Adrenal gland (tissue), 12 donors: ENCODE data around the gene DNAH3. TPM values are rescaled to one million over a fixed set of nuclear protein-coding genes. Genes with fewer than 3 reads are reported as not detected.
A peak's percentile ranks its signal among the peaks of the same experiment; 100 is the strongest.

Experiments
- DNase-seq, 7 donors: peaks; one replicate each; pipeline ENCODE4 v3.0.0-alpha.2; 2019 to 2020
- H3K27ac ChIP-seq, 5 donors: fragments of 200-600 bp; sonication (generic) in 4 of 5; 1 replicate in 3 of 5; 2 replicates in 2 of 5; pipeline versions ENCODE4 v1.5.1 to v1.8.0; 2016 to 2020; ENCODE audit warnings: mild to moderate bottlenecking in 1 of 5
- H3K27me3 ChIP-seq: fragments of 200-600 bp; 2 replicates; pipeline ENCODE4 v1.8.0; 2021
- H3K36me3 ChIP-seq, 2 donors: fragments of 200-600 bp; replicated peaks in 1 of 2; 1 replicate in 1 of 2; 2 replicates in 1 of 2; pipeline versions ENCODE4 v1.5.1 to v1.8.0; 2018 to 2022
- H3K4me1 ChIP-seq, 2 donors: fragments of 200-600 bp; replicated peaks in 1 of 2; 1 replicate in 1 of 2; 2 replicates in 1 of 2; pipeline versions ENCODE4 v1.5.1 to v1.8.0; 2018 to 2021
- H3K4me3 ChIP-seq, 4 donors: fragments of 200-600 bp; sonication (generic) in 3 of 4; one replicate each; pipeline ENCODE4 v1.5.1; 2016 to 2018
- H3K9me3 ChIP-seq, 3 donors: fragments of 200-600 bp; sonication (generic) in 1 of 3; replicated peaks in 1 of 3; 1 replicate in 2 of 3; 2 replicates in 1 of 3; pipeline versions ENCODE4 v1.5.1 to v1.8.0; 2016 to 2021
- CTCF ChIP-seq, 6 experiments: fragments of 450-650 bp in 4 of 6; fragments of 200-600 bp in 2 of 6; sonication (generic) in 1 of 6; IDR thresholded peaks; 1 replicate in 5 of 6; 2 replicates in 1 of 6; pipeline versions ENCODE4 v1.5.1 to v1.8.0; 2016 to 2021; ENCODE audit warnings: antibody characterized with exemption in 6 of 6, mild to moderate bottlenecking in 2 of 6, moderate library complexity in 1 of 6
- POLR2A ChIP-seq, 2 donors: fragments of 450-650 bp; IDR thresholded peaks; one replicate each; pipeline ENCODE4 v1.6.1; 2017; ENCODE audit warnings: antibody characterized with exemption in 2 of 2, mild to moderate bottlenecking in 2 of 2, moderate library complexity in 1 of 2
- WGBS, 4 donors: extraction: QIAGEN DNeasy Blood & Tissue Kit in 2 of 4; methylation state at CpG; one replicate each; pipeline versions ENCODE4 v1.1.5 to v1.1.7; 2013 to 2017; 5-methylcytosine and 5-hydroxymethylcytosine counted together
- intact Hi-C, 2 donors: fragments of 100-400 bp; cut with DNase I; formaldehyde crosslinking; loops; one replicate each; pipeline versions ENCODE4 v1.14.1 to v1.15.0; 2022 to 2023
- polyA plus RNA-seq, 3 donors: library from polyadenylated mRNA; stranded (reverse); fragments of 200-250 nt in 2 of 3; fragments of 350-450 nt in 1 of 3; fragmentation: Illumina TruSeq in 1 of 3; extraction: RNeasy Lipid Tissue Mini Kit (QIAGEN cat#74804) in 1 of 3; gene quantifications; one replicate each; pipeline ENCODE4 v1.2.3, GENCODE V29; 2013 to 2014
- total RNA-seq, 9 donors: library from RNA; depleted of rRNA in 4 of 9; stranded (reverse); fragments of >200 nt in 4 of 9; fragments of 120-200 nt in 1 of 9; fragmentation: NEBNext Ultra II Directional in 1 of 9; extraction: Animal tissue kit (Norgen Biotek cat#: 25700) in 1 of 9; gene quantifications; one replicate each; pipeline versions ENCODE4 v1.1.0 to v1.2.4, GENCODE V29; 2013 to 2023
- donor health status: healthy with polysubstance abuse.
- donor health status: Bipolar disorder and iron deficiency.
- donor health status: DM: yes; HTN: yes; CAD: no.
- donor health status: DM: no; HTN: no; CAD: no.
- donor health status: DM: no; HTN: no; CAD: no.
- donor health status: DM: yes; HTN: yes; CAD: no.

Gene DNAH3
- total and polyA plus RNA-seq, 12 donors, result 0.06 to 0.40 (median 0.20) TPM; not detected in 6

GRCh38 chr16:20899477-20900298 is 251.0 kb downstream of the DNAH3 start:
- peak overlapping the region; percentile 57 to 82 (median 70) for H3K4me3 ChIP-seq
- DNase-seq, result peak in 5 of 7 donors; percentile 26 to 71 (median 43)
- peaks cover 0 to 15% of the 10 kb centered on the region in 2 donors for H3K36me3 ChIP-seq
- intact Hi-C loops, result loop anchor here in 1 of 2 donors (5.0 kb wide), 1 partner anchor 47 kb away; no protein-coding TSS in a partner anchor
- no peaks in the 10 kb centered on the region for H3K9me3 ChIP-seq
- 0 to 2% (median 1%) methylated on average over 18 to 23 of the region's 23 CpGs for WGBS, 4 donors
- TF ChIP-seq POLR2A (IDR thresholded peaks at IDR 0.05), result no peak
- no peak for TF ChIP-seq CTCF (IDR thresholded peaks at IDR 0.05)
- H3K27ac ChIP-seq, result peak overlapping the region; percentile 68 to 99 (median 95)
- no peaks in the 10 kb centered on the region for H3K27me3 ChIP-seq
- peaks cover 30 to 58% of the 10 kb centered on the region in 2 donors for H3K4me1 ChIP-seq

- 13 to 16% (median 15%) methylated on average over 5 of the region's 5 CpGs for WGBS, 4 donors
- H3K4me1 ChIP-seq, result peaks cover 25 to 53% of the 10 kb centered on the region in 2 donors
- no peaks in the 10 kb centered on the region for H3K27me3 ChIP-seq
- no peaks in the 10 kb centered on the region for H3K9me3 ChIP-seq
- no peak for DNase-seq
- intact Hi-C loops, result loop anchor here in 1 of 2 donors (5.0 kb wide), 1 partner anchor 47 kb away; no protein-coding TSS in a partner anchor
- H3K4me3 ChIP-seq, result peak overlapping the region in 3 of 4 donors; percentile 57 to 72 (median 68)
- peaks cover 0 to 20% of the 10 kb centered on the region in 2 donors for H3K36me3 ChIP-seq
- peak in 1 of 2 donors; percentile 66 for TF ChIP-seq POLR2A (IDR thresholded peaks at IDR 0.05)
- no peak for TF ChIP-seq CTCF (IDR thresholded peaks at IDR 0.05)
- H3K27ac ChIP-seq, result peak overlapping the region; percentile 68 to 99 (median 95)
Measured at GRCh38 chr16:20899071-20899470, 251.6 kb downstream of the DNAH3 start.

- H3K27ac ChIP-seq, result peak overlapping the region in 2 of 5 donors; percentile 98 to 99
- 65 to 73% (median 69%) methylated on average over 3 of the region's 3 CpGs for WGBS, 4 donors
- no peak for DNase-seq
Measured at GRCh38 chr16:20897922-20898321, 252.7 kb downstream of the DNAH3 start.

More at GRCh38 chr16:20897922-20898321, 252.7 kb downstream of the DNAH3 start:
- peak overlapping the region in 1 of 4 donors; percentile 68 for H3K4me3 ChIP-seq
- intact Hi-C loops, result loop anchor here in 1 of 2 donors (5.0 kb wide), 1 partner anchor 46 kb away; no protein-coding TSS in a partner anchor
- no peak for TF ChIP-seq CTCF (IDR thresholded peaks at IDR 0.05)
- H3K36me3 ChIP-seq, result peaks cover 0 to 19% of the 10 kb centered on the region in 2 donors
- no peaks in the 10 kb centered on the region for H3K27me3 ChIP-seq
- peaks cover 18 to 43% of the 10 kb centered on the region in 2 donors for H3K4me1 ChIP-seq
- no peaks in the 10 kb centered on the region for H3K9me3 ChIP-seq
